DND-41 (cell line): ENCODE data around the gene SMIM22.

Experiments used
- ATAC-seq: fragments of 200-7000 bp; cut with Tn5 transposase; 3 replicates; pipeline ENCODE4 v1.9.1; 2021; ENCODE audit warnings: low read depth; ENCODE audit not compliant: insufficient read depth
- DNase-seq: peaks from one replicate; pipeline ENCODE4 v3.0.0-alpha.2; 2020
- H2AFZ ChIP-seq: 2 replicates; pipeline ENCODE4 v1.6.0; 2012; ENCODE audit warnings: low read depth, low read length
- H3K27ac ChIP-seq: 2 replicates; pipeline ENCODE4 v1.5.1; 2012; ENCODE audit warnings: low read length, inconsistent platforms
- H3K27me3 ChIP-seq: fragments of 200-600 bp; sonication (generic); 2 replicates; pipeline ENCODE4 v1.6.0; 2012; ENCODE audit warnings: low read length, mild to moderate bottlenecking, inconsistent platforms; ENCODE audit not compliant: insufficient read depth, poor library complexity
- H3K36me3 ChIP-seq: 2 replicates; pipeline ENCODE4 v1.5.1; 2012; ENCODE audit warnings: low read length, inconsistent platforms; ENCODE audit not compliant: insufficient read depth
- H3K4me1 ChIP-seq: 2 replicates; pipeline ENCODE4 v1.5.1; 2012; ENCODE audit warnings: mild to moderate bottlenecking, low read length; ENCODE audit not compliant: insufficient read depth
- H3K4me2 ChIP-seq: 2 replicates; pipeline ENCODE4 v1.6.0; 2012; ENCODE audit warnings: mild to moderate bottlenecking, moderate library complexity, low read length, inconsistent platforms; ENCODE audit not compliant: insufficient read depth
- H3K4me3 ChIP-seq, 2 experiments: fragments of 200-600 bp in 1 of 2; shearing (Covaris generic) in 1 of 2; 2 replicates each; pipeline ENCODE4 v1.5.1; 2012 to 2016; ENCODE audit warnings: inconsistent platforms in 2 of 2, low read length in 2 of 2, mild to moderate bottlenecking in 2 of 2, low read depth in 1 of 2, moderate library complexity in 1 of 2
- H3K79me2 ChIP-seq: 2 replicates; pipeline ENCODE4 v1.6.0; 2012; ENCODE audit warnings: low read length, inconsistent platforms; ENCODE audit not compliant: insufficient read depth
- H3K9ac ChIP-seq: 2 replicates; pipeline ENCODE4 v1.6.0; 2012; ENCODE audit warnings: low read depth, mild to moderate bottlenecking, inconsistent platforms, low read length, moderate library complexity
- H3K9me3 ChIP-seq: 2 replicates; pipeline ENCODE4 v1.5.1; 2012; ENCODE audit warnings: low read length, moderate library complexity, mild to moderate bottlenecking, inconsistent platforms; ENCODE audit not compliant: insufficient read depth, severe bottlenecking
- H4K20me1 ChIP-seq: 2 replicates; pipeline ENCODE4 v1.6.0; 2012; ENCODE audit warnings: low read length; ENCODE audit not compliant: insufficient read depth
- CTCF ChIP-seq: IDR thresholded peaks from 2 replicates; pipeline ENCODE4 v1.5.1; 2012; ENCODE audit warnings: borderline replicate concordance, low read length, moderate library complexity, mild to moderate bottlenecking; ENCODE audit not compliant: poor library complexity, severe bottlenecking; ENCODE audit errors: extremely low read depth
- EZH2 ChIP-seq: IDR thresholded peaks from 3 replicates; pipeline ENCODE4 v1.6.1; 2012; ENCODE audit warnings: borderline replicate concordance, low read depth, mild to moderate bottlenecking, moderate library complexity, low read length, inconsistent platforms; ENCODE audit not compliant: severe bottlenecking

SMIM22 gene

GRCh38 chr16:4833584-4833983 is 38.4 kb downstream of the SMIM22 start:
- peaks cover 8% of the 10 kb centered on the region; the same call in 1 of the 2 replicates for H4K20me1 ChIP-seq
- no peak overlapping the region for H3K4me2 ChIP-seq
- TF ChIP-seq CTCF (no peak), EZH2 (no peak)
- no peaks in the 10 kb centered on the region for H3K27me3 ChIP-seq
- DNase-seq (no peak), ATAC-seq (no peak)
- 0 out of 2 replicates have a peak, but pooled peaks cover 13% of the 10 kb centered on the region for H3K79me2 ChIP-seq
- H3K4me1 ChIP-seq, result no peaks in the 10 kb centered on the region
- H3K36me3 ChIP-seq, result peaks cover 89% of the 10 kb centered on the region
- H2AFZ ChIP-seq, result no peak overlapping the region
- no peak overlapping the region for H3K27ac ChIP-seq
- no peak overlapping the region for H3K9ac ChIP-seq
- no peaks in the 10 kb centered on the region for H3K9me3 ChIP-seq
- H3K4me3 ChIP-seq, result no peak overlapping the region

- TF ChIP-seq CTCF (no peak), EZH2 (no peak)
- peaks cover 15% of the 10 kb centered on the region; the same call in 1 of the 2 replicates for H4K20me1 ChIP-seq
Measured at GRCh38 chr16:4836727-4837126, 41.6 kb downstream of the SMIM22 start.

GRCh38 chr16:4837733-4838501 is 42.7 kb downstream of the SMIM22 start:
- Histone ChIP-seq H4K20me1 (peaks cover 15% of the 10 kb centered on the region; the same call in 1 of the 2 replicates), H3K4me2 (no peak overlapping the region), H3K9me3 (no peaks in the 10 kb centered on the region), H3K9ac (no peak overlapping the region), H3K36me3 (peaks cover 90% of the 10 kb centered on the region), H3K27ac (no peak overlapping the region), H3K79me2 (peaks cover 19% of the 10 kb centered on the region), H3K4me1 (no peaks in the 10 kb centered on the region), H2AFZ (no peak overlapping the region), H3K4me3 (no peak overlapping the region), H3K27me3 (no peaks in the 10 kb centered on the region)
- TF ChIP-seq CTCF (no peak), EZH2 (no peak)
- no peak for DNase-seq
- no peak for ATAC-seq

More at GRCh38 chr16:4836727-4837126, 41.6 kb downstream of the SMIM22 start:
- Histone ChIP-seq H3K9ac (no peak overlapping the region), H3K4me1 (no peaks in the 10 kb centered on the region), H3K9me3 (no peaks in the 10 kb centered on the region), H2AFZ (no peak overlapping the region), H3K79me2 (0 out of 2 replicates have a peak, but pooled peaks cover 16% of the 10 kb centered on the region), H3K36me3 (peaks cover 90% of the 10 kb centered on the region), H3K4me3 (no peak overlapping the region), H3K27me3 (no peaks in the 10 kb centered on the region), H3K27ac (no peak overlapping the region), H3K4me2 (no peak overlapping the region)
- ATAC-seq, result no peak
- no peak for DNase-seq

- Histone ChIP-seq H3K4me2 (no peak overlapping the region), H2AFZ (no peak overlapping the region), H3K36me3 (peaks cover 91% of the 10 kb centered on the region), H3K9ac (no peak overlapping the region), H3K27ac (no peak overlapping the region), H3K27me3 (no peaks in the 10 kb centered on the region), H3K79me2 (peaks cover 34% of the 10 kb centered on the region), H4K20me1 (peaks cover 13% of the 10 kb centered on the region), H3K4me3 (no peak overlapping the region), H3K4me1 (peaks cover 6% of the 10 kb centered on the region), H3K9me3 (no peaks in the 10 kb centered on the region)
- ATAC-seq (no peak), DNase-seq (no peak)
- no peak for TF ChIP-seq CTCF
- no peak for TF ChIP-seq EZH2
Measured at GRCh38 chr16:4839942-4840341, 44.8 kb downstream of the SMIM22 start.
